Panc1 (cell line): ENCODE results near the gene PLB1. TPM values are rescaled to one million over a fixed set of nuclear protein-coding genes. Genes with fewer than 3 reads are reported as not detected.

ENCODE experiments used
- ATAC-seq: fragments of 200-7000 bp; cut with Tn5 transposase; 2 replicates; pipeline ENCODE4 v1.9.1; 2020; ENCODE audit warnings: mild to moderate bottlenecking, moderate library complexity
- BruUV-seq: library from RNA; stranded (reverse); fragments of 400-500 nt; replicated peaks from 2 replicates; lab custom pipeline; 2021; lab: Mats Ljungman, UMichigan
- CTCF ChIA-PET: fragments of 300-600 bp; sonication (Branson Sonifier 250); formaldehyde crosslinking; loops from one replicate; lab custom pipeline; 2022; ENCODE audit warnings: antibody characterized with exemption; lab: Charles Lee
- POLR2A ChIA-PET: fragments of 300-600 bp; sonication (Branson Sonifier 250); formaldehyde crosslinking; loops from one replicate; lab custom pipeline; 2022; ENCODE audit warnings: antibody characterized with exemption; lab: Charles Lee
- DNase-seq: peaks from one replicate; pipeline ENCODE4 v3.0.0-alpha.2; 2010; ENCODE audit warnings: low read depth, low spot score
- H3K27ac ChIP-seq: 2 replicates; pipeline ENCODE4 v1.5.1; 2011; ENCODE audit warnings: mild to moderate bottlenecking, low read length, inconsistent platforms
- H3K27me3 ChIP-seq: fragments of 200-500 bp; sonication (Bioruptor generic); 2 replicates; pipeline ENCODE4 v1.6.0; 2014; ENCODE audit warnings: low read length, inconsistent platforms; ENCODE audit not compliant: control insufficient read depth, insufficient read depth
- H3K36me3 ChIP-seq: fragments of 200-500 bp; sonication (Bioruptor generic); 2 replicates; pipeline ENCODE4 v1.5.1; 2014; ENCODE audit warnings: inconsistent platforms, mild to moderate bottlenecking, low read length, moderate library complexity; ENCODE audit not compliant: control insufficient read depth, insufficient read depth
- H3K4me1 ChIP-seq: 2 replicates; pipeline ENCODE4 v1.5.1; 2011; ENCODE audit warnings: inconsistent platforms, mild to moderate bottlenecking, low read length, moderate library complexity; ENCODE audit not compliant: control insufficient read depth, insufficient read depth
- H3K4me3 ChIP-seq, 2 experiments: 2 replicates each; pipeline ENCODE4 v1.5.1; 2011 to 2012; ENCODE audit warnings: low read depth in 2 of 2, low read length in 2 of 2, mild to moderate bottlenecking in 2 of 2, inconsistent platforms in 1 of 2, moderate library complexity in 1 of 2
- H3K9me3 ChIP-seq: fragments of 200-500 bp; sonication (Bioruptor generic); 2 replicates; pipeline ENCODE4 v1.5.1; 2014; ENCODE audit warnings: low read depth, mild to moderate bottlenecking, inconsistent platforms, low read length, moderate library complexity; ENCODE audit not compliant: control insufficient read depth, insufficient read depth
- CTCF ChIP-seq: fragments of 450-650 bp; IDR thresholded peaks from 2 replicates; pipeline ENCODE4 v1.5.1; 2017; ENCODE audit warnings: mild to moderate bottlenecking
- POLR2AphosphoS5 ChIP-seq: IDR thresholded peaks from 2 replicates; pipeline ENCODE4 v1.6.1; 2012; ENCODE audit warnings: mild to moderate bottlenecking, low read depth, low read length, moderate library complexity
- SIN3A ChIP-seq: IDR thresholded peaks from 2 replicates; pipeline ENCODE4 v1.6.1; 2012; ENCODE audit warnings: low read depth, mild to moderate bottlenecking, low read length, moderate library complexity, borderline replicate concordance; ENCODE audit not compliant: insufficient read depth
- TCF7L2 ChIP-seq: IDR thresholded peaks from 2 replicates; pipeline ENCODE4 v1.6.1; 2011; ENCODE audit warnings: mild to moderate bottlenecking, low read depth, low read length, inconsistent platforms
- in situ Hi-C: cut with HindIII; loops from 2 replicates; pipeline ENCODE4 v1.10.0; 2016; ENCODE audit warnings: low sequenced_read_pairs, low pct_unique_long_range_greater_than_20kb
- intact Hi-C: fragments of 100-400 bp; cut with micrococcal nuclease; formaldehyde crosslinking; loops from one replicate; pipeline ENCODE4 v1.10.0; 2022; ENCODE audit not compliant: unreplicated experiment
- total RNA-seq: library from RNA; stranded (reverse); gene quantifications from one replicate; pipeline ENCODE4 v1.2.1, GENCODE V29; 2021; ENCODE audit not compliant: unreplicated experiment
- TF ChIP-seq, protein P1 (sequence below), 2 experiments: IDR thresholded peaks; 2 replicates each; pipeline ENCODE4 v1.6.1; 2011 to 2012; ENCODE audit warnings: low read depth in 2 of 2, control low read depth in 1 of 2, low read length in 1 of 2, mild to moderate bottlenecking in 1 of 2, moderate library complexity in 1 of 2; ENCODE audit not compliant: insufficient read depth in 1 of 2

PLB1 gene
- total RNA-seq, 1 experiment from 2014 or later, result 0.80 TPM

DNA sequence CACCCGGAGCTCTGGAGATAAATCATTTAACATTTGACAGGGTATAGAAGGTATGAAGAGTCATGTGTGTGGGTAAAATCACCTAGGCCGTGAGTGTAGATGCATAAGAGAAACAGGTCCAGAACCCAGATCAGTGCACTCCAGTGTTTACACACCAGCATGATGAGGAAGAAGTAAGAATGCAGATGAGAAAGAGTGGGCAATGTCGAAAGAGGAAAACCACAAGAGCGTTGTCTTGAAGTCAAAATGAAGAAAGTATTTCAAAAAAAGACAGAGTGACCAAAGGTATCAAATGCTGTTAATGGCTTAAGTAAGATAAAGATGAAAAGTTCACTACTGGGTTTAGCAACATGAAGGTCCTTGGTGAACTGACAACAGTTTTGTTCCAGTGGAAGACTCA, 32.0 kb upstream of the PLB1 start:
- in situ Hi-C loops (no loop called here), intact Hi-C loops (no loop called here)
- Histone ChIP-seq H3K27me3 (0 out of 2 replicates have a peak, but pooled peaks cover 2% of the 10 kb centered on the region), H3K27ac (no peak overlapping the region), H3K36me3 (no peaks in the 10 kb centered on the region), H3K4me3 (no peak overlapping the region), H3K4me1 (no peaks in the 10 kb centered on the region), H3K9me3 (peaks cover 3% of the 10 kb centered on the region; the same call in 1 of the 2 replicates)
- ChIA-PET CTCF (no interaction called here), POLR2A (no interaction called here)
- no TSS peak for BruUV-seq
- DNase-seq (no peak), ATAC-seq (no peak)
- no peak for TF ChIP-seq TCF7L2
- TF ChIP-seq, protein P1, sequence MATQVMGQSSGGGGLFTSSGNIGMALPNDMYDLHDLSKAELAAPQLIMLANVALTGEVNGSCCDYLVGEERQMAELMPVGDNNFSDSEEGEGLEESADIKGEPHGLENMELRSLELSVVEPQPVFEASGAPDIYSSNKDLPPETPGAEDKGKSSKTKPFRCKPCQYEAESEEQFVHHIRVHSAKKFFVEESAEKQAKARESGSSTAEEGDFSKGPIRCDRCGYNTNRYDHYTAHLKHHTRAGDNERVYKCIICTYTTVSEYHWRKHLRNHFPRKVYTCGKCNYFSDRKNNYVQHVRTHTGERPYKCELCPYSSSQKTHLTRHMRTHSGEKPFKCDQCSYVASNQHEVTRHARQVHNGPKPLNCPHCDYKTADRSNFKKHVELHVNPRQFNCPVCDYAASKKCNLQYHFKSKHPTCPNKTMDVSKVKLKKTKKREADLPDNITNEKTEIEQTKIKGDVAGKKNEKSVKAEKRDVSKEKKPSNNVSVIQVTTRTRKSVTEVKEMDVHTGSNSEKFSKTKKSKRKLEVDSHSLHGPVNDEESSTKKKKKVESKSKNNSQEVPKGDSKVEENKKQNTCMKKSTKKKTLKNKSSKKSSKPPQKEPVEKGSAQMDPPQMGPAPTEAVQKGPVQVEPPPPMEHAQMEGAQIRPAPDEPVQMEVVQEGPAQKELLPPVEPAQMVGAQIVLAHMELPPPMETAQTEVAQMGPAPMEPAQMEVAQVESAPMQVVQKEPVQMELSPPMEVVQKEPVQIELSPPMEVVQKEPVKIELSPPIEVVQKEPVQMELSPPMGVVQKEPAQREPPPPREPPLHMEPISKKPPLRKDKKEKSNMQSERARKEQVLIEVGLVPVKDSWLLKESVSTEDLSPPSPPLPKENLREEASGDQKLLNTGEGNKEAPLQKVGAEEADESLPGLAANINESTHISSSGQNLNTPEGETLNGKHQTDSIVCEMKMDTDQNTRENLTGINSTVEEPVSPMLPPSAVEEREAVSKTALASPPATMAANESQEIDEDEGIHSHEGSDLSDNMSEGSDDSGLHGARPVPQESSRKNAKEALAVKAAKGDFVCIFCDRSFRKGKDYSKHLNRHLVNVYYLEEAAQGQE (IDR thresholded peaks at IDR 0.05; ENCODE audit: insufficient read depth in 1 of 2, low read depth in 2 of 2, low read length in 1 of 2), result no peak
- TF ChIP-seq CTCF, result no peak
- TF ChIP-seq POLR2AphosphoS5, result no peak
- no peak for TF ChIP-seq SIN3A

DNA sequence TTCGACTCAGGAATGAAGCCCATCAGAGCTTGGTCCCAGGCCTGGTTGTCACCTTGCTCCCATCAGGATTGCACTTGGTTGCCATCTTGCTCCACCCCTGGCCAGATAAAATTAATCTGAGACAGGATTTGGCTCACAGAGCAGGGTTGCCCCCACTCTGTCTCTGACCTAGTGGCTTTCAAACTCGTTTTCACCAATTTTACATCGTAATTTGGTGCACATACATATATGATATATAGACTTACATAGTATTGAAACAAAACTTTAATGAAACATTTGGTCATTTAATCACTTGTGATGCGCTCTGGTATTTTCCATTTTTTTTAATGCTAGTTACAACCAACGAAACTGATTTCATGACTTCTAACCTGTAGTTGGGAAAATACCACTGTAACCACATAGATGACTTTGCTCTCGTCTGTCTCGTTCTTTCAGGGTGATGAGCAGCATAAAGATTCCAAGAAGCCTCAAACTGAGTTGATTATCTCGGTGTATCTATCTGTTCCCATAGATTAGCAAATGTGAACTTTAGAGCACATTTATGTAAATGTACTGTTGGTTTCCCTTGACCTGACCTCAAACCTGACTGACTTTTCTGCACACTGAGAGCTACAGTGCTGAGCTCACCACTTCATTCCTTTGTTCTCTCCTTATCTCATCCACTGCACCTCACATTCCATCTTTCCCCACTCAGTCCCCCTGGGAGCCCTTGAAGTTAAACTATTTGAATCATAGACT, 30.5 kb upstream of the PLB1 start:
- H3K27me3 ChIP-seq, result 0 out of 2 replicates have a peak, but pooled peaks cover 2% of the 10 kb centered on the region
- no peak overlapping the region for H3K4me3 ChIP-seq
- no TSS peak for BruUV-seq
- DNase-seq (no peak), ATAC-seq (no peak)
- no peak overlapping the region for H3K27ac ChIP-seq
- intact Hi-C loops (no loop called here), in situ Hi-C loops (no loop called here)
- CTCF ChIA-PET, result no interaction called here
- no peaks in the 10 kb centered on the region for H3K4me1 ChIP-seq
- H3K36me3 ChIP-seq, result no peaks in the 10 kb centered on the region
- TF ChIP-seq CTCF (no peak), TCF7L2 (no peak), POLR2AphosphoS5 (no peak), SIN3A (no peak)
- TF ChIP-seq, protein P1 (IDR thresholded peaks at IDR 0.05; ENCODE audit: insufficient read depth in 1 of 2, low read depth in 2 of 2, low read length in 1 of 2), result no peak
- POLR2A ChIA-PET, result no interaction called here
- peaks cover 3% of the 10 kb centered on the region; the same call in 1 of the 2 replicates for H3K9me3 ChIP-seq
